NCI-H1417 (cell line): Measurements from ENCODE around the gene MEF2C.

Experiments
- DNase-seq, 3 experiments: peaks; one replicate each; lab custom pipeline; 2025; lab: John Stamatoyannopoulos, UW

MEF2C gene

DNA sequence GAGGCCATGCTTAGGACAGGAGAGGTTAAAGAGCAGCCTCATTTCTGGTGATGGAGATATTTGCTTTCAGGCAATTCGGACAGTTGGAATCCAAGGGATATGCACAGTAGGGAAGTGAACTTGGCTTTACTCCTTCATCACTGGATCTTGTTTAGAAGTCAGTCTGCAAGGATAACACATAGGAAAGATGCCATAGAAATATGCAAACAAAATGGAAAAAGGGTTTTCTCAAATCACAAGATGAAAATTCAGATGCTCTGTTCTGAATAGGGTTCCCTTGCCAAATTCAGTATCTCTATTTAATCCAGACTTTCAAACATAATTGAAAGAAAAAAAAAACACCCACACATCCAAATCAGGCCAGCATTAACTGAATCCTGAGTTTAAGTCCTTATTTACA is 166.9 kb downstream of the MEF2C start:
- no peak for DNase-seq

DNA sequence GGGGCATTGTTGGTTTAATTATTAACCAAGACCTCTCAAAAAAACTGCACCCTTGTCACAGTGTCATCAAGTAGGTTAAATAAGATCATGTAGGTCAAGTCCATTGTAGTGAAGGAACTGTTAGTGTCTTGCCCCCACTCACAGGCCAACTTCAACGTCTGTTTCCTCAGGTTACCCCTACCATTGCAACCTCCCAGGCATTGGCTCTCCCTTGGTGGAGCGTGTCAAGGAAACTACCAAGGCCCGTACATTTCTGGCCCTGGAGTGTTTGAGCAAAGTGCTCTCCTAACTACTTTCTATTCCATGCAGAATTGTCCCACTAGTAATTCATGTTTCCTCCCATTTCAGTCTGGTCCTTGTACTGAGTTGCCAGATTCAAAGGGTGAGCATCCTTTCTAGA is 167.5 kb downstream of the MEF2C start:
- no peak for DNase-seq

DNA sequence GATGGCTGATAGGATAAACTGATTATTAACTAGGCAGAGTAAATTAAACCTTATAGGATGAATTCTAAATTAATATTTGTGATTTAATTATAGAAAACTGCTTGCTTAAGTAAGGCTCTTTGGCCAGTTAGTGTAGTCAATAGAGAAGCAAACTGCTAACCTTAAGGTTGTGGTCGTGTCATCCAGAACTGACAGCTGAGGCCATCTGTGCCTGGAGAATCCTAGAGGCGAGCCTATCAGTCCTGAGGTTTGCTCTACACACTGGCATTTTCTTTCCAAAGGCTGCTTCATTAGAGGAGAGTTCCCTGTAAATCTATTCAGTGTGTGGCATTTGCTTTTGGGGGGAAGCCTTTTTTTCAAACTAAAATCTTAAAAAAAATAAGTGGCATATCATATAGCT is 169.2 kb downstream of the MEF2C start:
- no peak for DNase-seq

DNA sequence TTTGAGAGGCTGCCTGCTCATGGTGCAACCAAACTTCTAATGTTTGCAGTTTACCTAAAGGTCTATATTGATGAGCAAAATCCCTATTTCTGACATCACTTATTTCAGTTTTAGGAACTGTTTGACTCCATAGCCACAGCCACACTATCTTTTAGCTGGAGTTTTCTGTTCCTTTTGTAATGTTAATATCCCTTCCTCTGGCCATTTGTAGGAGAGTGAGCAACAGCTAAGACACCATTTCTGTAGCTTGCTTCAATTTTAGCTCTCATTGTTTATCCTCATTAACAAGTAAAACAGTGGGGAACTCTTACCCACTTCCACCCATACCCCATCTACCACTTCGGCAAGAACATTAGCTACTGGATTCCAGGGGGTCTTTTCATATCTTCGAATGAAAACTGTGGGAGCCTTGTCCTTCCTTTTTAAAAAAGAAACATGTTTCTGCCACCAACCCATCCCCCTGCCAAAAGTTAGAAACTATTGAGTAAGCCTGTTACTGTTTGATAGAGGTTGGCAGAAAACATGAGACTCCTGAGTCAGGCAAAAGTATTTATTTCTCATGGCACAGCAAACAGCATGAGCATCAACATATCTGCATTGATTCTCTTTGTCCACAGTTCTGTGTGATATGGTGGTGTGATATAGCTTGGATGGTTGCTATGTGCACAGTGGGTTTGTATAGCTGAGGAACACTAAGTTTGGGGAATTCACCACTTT is 174.1 kb downstream of the MEF2C start:
- DNase-seq: no peak

DNA sequence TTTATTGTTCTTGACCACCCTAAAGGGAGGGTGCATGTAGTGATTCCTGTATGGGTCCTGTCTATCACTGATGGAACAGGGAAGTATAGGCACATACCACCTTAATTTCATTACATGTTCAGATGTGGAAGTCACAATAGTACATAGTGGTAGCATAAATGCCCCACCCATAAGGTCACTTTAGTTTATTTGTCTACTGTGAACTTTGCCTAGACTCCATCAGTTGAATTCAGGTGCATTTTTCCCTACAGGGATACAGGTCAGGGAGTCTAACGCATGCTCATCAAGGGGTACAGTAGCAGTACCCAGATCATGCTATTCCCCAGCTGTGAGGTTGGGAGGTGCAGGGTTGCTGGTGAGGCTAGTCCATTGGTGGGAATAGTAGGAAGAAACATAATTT is 175.0 kb downstream of the MEF2C start:
- DNase-seq: no peak

DNA sequence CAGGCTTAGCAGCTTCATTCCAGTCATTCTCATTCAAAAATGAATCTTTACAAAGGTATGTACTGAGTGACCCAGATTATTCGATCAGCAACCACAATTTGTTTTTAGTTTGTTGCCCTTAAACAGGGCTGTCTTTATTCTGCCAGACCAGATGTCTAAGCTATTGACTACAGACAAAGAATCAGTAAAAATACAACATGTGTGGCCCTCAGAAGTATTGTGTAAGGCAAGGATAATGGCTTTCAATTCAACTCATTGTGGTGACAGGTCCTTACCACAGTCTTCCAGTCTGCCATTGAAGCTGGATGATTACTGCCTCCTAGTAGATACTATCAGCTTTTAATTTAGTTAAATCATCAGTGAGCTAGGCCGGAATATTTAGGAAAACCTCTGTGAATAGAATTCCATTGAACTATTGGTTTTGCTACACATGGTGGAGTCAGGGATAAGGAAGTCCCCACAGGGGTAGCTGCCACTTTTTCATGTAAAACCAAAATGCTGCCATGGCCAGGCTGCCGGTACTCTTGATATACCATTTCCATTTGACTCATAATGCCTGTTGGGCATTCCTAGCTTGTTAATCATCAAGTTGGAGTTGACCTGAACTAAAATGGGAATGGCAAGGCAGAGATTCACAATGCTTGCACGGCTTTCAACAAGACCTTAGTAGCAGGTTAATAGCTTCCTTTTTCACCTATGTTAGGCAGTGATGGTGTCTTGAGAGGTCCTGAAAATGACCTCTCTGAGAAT is 175.6 kb downstream of the MEF2C start:
- no peak for DNase-seq

DNA sequence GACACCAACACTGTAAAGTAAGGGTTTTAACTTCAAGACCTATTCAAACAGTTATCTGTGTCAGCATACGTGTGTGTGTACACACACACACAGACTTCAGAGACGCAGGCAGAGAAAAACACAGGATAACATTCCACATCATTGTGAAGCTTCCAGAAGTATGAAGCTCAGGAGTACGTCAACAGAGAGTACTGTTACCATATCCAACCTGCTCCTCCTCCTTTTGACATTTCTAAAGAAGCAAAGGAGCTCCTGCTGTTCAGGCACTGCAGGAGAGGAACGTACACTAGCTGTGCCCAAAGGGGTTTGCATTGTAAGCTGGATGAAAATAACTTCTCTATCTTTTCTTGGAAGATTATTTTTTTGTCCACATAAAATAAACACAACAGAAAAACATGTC is 180.7 kb downstream of the MEF2C start:
- peak in 1 of 3 experiments; percentile 6 for DNase-seq

DNA sequence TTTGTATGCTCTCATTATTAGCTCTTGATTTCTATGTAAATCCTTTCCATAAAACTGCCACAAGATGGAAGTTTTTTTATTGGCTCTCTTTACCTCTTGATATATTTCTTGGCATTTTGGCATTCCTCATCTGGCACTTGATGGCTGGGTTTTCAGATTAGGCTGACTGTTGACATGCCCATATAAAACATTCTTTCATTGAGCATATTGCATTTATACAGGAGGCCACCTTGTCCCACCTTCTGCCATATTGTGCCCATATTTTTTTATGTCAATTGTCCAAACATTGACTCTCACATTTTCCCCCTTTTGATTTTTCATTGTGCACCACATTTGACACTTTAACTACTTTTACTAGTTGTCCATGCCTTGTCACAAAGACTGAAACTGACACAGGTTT is 182.9 kb downstream of the MEF2C start:
- DNase-seq: no peak

DNA sequence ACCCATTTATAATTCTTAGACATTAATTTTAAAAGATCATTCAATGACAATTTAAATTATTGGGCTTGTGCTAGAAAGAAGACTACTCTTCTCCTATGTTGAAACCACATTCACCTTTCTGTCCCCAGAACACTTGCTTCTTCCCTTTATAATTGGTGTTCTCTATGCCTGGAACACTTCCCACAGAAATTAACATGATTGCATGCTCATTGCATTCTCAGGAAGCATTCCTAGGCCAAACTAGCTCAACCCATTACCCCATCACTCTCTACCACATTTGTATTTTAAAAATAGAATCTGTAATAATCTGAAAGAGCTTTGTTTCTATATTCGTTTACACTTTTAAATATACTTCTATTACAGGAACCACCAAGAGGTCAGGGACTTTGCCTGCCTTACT is 184.7 kb downstream of the MEF2C start:
- DNase-seq: no peak

DNA sequence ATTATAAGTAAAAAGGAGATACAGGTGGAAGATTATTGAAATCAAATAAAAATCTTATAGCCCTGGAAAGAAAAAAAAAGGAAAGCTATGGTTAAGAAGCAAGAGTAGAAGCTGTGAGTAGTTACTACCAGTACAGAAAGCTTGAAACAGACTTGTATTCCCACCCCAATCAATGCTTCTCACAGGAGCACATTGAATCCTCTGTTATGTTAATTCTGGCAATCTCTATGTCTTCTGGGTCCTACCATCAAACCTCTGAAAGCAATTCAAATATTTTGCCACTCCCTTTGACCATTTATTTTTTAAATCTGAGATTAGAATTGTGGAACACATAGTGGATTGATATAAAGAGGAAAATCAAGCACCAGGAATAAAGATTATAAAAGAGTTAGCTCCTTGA is 186.5 kb downstream of the MEF2C start:
- no peak for DNase-seq

DNA sequence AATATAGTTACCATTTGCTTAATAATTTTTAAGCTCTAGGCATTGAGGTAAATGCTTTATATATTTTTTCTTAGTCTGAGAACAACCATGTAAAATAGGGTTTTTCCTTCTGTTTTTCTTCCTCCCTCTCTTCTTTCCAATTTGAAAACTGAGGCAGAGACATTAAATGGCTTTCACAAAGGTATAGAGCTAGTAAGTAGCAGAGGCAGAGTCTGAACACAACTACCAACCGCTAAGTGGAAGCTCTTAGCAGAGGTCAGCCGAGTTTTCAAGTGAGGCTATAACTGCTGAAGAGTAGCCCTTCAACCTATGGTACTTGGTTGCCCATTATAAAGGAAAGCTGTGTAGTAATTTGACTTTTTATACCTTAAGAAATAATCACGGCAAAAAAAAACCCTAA is 187.1 kb downstream of the MEF2C start:
- no peak for DNase-seq

DNA sequence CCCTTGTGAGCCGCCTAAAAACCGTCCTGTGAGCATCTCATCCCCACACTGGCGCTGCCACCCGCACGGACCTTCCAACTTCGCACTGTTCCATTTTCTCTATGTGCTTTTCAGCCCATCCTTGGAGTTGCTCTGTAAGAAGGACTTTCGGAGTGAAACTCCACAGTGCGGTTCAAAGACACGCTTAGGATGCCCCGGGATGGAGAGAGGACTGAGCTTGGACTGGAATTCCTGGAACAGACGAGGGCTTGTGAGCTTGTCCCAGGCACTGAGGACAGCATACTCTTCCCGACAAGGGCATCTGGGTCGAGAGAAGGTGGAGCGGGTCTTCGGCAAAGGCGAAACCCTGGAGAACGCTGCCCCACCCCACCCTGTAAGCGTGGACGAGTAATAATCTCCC is 187.8 kb downstream of the MEF2C start:
- no peak for DNase-seq

DNA sequence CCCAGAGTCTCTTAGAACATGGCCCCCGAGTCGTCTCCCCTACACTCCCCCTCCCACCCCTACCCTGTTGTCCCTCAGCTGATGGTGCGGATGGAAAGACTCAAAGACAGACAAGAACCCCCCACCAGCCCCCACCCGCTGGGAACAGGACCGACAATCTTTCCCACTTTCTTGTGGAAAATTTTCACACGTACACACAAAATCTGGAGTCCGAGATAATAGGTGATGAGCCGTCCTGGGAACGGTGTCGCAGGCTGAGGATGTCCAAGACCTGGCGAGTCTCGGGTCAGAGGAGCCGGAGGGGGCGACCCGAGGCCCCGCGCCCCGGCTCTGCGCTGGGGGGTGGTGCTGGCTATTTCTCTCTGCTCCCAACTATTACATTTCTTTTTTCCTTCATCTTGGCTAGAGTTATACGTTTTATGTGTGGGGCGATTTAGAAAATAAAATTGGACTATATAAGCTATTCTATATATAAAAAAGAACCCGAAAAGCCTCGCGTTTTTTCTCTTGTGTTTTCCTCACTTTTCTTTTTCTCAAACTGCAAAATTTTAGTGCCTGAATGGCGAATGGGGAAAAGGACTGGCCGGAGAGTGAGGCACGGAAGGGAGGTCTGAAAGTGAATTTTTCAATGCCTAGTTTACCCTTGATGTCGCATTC is 188.8 kb downstream of the MEF2C start:
- DNase-seq: no peak

DNA sequence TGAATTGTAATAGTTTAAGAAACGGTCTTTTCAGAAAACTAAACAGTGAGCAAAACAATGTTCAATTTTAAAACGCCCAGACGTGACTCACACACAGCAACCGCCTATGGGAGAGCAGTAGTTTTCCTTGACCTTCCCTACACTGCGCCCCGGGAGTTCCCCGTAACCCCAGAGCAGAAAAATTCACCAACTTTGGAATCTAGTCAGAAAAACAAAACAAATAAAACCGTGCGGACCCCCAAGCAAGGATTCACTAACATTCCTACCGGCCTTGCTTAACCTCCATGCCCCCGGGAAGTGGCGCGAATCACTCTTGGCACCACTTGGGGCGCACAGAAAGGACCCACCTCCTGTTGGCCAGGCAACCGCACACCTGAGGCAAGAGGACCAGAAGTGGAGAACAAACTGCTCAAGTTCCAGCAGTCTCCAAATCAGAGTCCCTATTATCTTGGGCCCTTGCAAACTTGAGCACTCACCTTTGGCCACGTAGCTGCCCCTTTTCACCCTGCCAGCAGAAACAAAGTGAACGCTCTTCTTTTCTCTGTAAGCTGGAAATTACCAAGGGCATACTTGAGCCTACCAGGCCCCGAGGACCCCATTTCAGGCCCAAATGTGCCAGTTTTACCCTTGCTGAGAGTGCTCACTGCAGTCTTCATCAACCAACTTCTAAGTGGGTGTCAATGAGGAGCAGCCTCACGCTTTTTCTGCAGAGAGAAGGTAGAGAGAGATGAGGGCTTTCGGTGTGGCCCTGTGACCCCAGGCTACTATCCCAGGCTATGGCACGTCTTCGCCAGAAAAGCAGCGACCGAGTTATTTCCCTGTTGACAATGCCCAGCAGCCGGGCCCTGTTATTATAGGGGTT is 189.7 kb downstream of the MEF2C start:
- DNase-seq: no peak

DNA sequence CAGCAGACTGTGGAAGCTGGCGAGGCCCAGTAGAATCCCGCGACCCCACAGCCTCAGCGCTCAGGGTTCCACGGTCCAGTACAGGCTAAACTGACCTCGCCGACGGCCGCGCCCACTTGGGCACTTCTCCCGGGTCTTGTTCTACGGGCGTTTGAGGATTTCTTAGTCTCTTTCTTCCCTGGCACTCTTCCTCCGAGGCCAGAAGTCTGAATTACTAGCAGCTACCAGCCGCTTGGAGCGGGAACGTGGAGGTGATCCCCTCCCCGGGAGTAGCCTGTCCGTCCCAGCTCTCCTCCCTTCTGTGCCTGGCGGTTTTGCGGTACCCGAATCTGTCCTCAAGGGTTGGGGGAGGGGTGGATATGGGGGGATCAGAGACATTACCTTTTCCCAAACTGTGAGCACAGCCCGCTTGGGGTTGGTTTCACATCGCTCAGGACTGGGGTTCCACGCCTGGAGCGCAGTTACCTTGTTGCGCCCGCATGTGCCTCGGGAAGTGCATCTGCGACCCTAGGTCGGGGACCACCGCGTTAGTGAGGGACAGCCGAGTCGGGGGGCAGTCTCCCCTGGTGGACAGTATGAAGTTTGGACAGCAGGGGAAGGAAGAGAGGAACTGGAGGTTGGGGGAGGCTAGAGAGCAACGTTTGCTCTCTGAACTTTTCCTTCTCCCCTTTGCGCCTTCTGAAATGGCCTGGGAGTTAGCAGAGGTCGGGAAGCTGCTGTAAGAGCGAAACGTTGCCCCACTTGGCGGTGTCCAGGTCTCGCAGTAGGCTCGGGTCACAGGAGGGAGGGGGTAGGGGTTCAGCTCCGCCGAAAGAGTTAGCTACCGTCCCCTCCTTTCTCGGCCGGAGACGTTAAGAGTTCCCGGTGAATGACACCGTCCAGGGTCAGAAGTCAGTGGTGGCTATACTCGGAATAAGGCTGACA is 190.8 kb downstream of the MEF2C start:
- no peak for DNase-seq

DNA sequence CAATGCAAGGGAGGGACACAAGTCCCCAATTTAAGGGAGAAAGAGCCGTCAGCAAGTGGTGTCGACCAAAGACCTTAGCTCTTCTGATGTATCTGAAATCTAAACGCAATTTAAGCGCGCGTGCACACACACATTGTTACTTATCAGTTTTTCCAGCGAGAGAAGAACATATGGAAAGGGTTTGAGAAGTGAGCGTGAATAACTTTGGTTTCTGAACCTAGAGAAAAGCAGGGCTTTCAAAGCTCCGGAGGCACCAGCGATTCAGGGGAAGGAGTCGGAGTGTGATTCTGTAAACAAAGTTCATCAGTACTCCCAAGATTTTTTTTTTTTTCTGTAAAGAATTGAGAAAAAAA is 191.8 kb downstream of the MEF2C start:
- no peak for DNase-seq

DNA sequence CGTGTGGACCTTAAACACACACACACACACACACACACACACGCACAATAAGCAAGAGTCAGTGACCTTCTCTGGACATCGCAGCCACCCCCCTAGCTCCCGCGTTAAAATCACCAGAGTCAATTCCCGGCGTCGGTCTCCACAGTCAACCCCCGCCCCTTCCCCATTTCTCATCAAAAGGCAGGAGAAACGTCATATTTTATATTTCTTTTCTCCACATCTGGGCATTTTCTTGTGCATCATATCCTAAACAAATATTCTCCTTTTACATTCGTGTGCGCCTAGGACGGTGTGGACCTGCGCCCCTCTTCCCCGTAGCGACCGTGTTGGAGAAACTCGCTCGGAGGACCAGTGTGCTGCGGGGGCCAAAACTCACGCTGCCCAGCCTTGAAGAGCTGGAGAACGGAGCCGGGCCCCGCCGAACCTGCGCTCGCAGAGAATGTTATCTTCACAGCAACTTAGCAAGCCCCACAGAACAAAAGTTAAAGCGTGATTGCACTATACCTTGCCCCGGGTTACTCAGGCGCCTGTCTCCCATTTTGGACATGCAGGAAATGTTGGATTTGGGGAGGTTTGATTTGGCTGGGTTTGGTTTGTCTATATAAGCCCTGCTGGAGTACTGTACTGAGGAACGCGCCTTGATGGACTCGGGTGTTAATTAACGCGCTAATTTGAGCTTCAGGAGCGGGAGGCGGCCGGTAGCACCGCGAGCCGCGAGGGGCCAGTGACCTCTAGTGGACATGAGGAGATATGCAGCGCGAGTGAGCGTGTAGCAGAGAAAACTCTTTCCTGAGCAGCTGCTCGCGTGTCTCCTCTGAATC is 192.4 kb downstream of the MEF2C start:
- DNase-seq: peak; percentile 44 to 71 (median 54)

DNA sequence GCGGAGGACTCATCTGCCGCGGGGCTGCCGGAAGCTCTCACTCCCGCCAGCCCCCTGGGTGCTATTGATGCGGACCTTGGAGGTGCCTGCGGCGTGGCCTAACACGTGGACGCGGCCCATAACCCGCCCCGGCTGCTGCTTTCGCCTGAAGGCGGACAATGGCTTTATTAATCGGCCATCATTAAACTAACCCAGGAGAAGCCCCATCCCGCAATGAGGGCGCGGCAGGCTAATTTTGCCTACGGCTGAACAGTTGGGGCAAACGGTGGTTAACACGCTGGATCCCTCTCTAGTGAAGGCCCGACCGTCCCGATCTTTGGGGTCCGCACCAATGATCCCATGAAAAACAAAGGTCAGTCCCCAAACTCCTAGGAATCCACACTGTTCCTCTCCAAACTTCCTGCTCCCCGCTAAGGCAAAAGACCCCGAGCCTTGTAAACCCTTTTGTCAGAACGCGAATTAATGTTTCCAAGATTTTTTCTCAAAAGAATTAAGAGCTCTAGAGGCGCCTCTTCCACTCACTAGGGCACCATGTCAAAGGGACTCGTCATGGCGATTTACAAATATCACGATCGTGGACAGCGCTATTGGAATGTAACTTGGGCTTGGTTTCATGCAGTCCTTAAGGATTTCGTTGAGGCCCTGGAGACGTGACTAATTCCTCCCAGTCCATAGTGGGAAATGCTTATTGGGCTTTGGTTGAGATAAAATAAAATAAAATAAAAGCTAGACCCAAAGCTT is 193.1 kb downstream of the MEF2C start:
- DNase-seq: no peak

DNA sequence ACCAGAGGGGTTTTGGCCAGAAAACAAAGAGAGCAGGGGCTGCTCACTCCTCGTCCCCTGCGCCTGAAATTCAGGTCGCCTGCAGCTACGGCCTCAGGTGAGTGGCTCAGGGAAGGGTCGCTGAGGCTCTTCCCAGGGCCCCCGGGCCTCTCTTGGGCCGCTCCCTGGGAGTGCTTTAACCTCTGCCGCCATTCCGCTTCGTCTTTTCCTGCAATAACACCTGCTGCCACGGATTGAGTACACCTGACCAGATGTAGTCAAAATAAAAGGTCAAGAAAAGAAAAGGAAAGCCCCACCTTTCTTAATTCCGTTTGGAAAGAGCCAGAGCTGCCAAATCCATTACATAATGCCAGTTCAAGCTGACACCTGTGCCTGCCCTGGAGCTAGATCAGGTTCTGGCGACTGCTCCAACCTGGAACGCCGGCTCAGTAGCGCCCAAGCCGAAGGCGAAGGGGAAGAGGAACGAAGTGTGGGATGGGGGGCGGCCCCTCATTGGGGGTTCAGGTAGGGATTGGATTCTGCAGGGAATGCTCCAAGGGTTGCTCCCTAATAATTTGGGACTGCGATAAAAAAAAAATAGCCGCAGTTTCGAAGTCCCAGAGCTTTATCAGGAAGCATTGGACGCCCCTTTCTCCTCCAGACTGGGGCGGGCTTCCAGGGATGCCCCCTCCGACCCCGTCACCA is 193.9 kb downstream of the MEF2C start:
- DNase-seq: no peak
